GM10847 (cell line): ENCODE results near the gene PSMB3.

ENCODE experiments used
- POLR2A ChIP-seq: IDR thresholded peaks from 2 replicates; pipeline ENCODE4 v1.6.1; 2011; ENCODE audit not compliant: insufficient read length; ENCODE audit errors: extremely low read depth

The PSMB3 gene

DNA sequence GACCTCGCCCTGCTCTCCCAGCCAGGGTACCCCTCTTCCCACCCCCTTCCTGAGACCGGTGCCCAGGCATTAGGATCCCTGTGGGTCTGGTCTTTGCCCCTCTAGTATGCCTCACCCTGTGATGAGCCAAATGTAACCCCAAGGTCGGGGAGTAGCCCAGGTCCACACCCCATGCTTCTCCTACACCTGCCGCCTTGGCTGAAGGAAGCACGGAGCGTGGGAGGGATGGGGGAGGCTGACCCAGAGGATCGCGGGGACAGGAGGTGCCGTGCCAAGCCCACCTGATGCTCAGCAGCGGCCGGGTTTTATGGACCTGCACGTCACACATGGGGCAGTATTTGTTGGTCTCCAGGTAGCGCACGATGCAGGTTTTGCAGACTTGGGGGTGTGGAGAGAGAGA, 13.2 kb upstream of the PSMB3 start:
- no peak for TF ChIP-seq POLR2A

DNA sequence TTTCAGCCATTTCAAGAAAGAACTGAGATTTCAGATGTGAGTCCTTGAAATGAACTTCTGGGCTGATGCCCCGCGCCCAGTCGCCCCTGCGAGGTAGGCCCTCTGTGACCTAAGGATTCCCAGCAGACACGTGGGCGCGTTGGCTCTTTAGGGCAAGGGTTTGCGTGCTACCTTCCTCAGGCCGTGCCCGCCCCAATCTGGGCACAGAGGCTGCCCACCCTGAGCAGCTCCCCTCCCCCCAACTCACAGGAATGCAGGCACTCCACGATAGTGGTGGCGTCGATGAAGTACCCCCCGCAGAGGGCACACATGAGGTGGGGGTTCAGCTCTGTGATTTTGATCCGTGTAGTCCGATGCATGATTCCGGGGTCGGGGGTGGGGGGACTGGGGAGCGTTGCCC, 12.5 kb upstream of the PSMB3 start:
- no peak for TF ChIP-seq POLR2A

DNA sequence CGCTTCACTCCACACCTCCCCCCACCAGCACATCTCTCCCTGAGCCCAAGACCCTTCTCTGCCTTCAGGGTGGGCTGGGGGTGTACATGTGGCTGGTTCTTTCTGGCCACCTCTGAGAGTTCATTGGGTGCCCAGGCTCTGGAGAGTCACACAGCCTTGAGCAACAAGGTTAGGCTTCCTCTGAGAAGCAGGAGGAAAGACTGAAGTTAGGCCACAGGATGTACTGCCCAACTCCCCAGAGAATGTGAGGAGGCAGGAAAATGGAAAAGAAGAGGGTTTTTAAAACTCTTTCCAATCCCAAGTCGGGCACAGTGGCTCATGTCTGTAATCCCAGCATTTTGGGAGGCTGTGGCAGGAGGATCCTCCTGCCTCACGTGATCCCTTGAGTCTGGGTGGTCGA, 11.7 kb upstream of the PSMB3 start:
- no peak for TF ChIP-seq POLR2A

- no peak for TF ChIP-seq POLR2A
Observed at GRCh38 chr17:38741461-38741860, 11.1 kb upstream of the PSMB3 start.

DNA sequence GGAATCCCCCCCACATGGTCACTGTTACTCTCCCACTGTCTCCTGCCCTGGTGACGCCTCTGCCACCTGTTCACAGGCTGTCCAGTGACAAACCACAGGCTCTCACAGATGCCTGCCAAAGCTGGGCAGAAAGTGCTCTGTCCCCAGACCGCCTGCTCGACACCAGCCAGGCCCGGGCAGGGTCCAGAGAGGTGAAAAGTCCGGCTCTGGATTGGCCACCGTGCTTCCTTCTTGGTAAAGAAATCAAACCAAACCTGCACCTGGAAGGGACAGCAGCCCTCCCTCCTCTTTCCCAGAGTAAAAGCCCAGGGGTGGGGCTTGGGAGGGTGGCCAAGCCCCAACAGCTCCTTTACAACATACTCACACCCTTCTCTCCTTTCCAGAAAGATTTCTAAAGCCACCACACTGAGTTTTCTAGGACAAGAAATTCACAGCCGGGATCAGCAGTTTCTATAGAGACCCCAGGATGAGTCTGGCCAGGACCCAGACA, 10.6 kb upstream of the PSMB3 start:
- TF ChIP-seq POLR2A: no peak

DNA sequence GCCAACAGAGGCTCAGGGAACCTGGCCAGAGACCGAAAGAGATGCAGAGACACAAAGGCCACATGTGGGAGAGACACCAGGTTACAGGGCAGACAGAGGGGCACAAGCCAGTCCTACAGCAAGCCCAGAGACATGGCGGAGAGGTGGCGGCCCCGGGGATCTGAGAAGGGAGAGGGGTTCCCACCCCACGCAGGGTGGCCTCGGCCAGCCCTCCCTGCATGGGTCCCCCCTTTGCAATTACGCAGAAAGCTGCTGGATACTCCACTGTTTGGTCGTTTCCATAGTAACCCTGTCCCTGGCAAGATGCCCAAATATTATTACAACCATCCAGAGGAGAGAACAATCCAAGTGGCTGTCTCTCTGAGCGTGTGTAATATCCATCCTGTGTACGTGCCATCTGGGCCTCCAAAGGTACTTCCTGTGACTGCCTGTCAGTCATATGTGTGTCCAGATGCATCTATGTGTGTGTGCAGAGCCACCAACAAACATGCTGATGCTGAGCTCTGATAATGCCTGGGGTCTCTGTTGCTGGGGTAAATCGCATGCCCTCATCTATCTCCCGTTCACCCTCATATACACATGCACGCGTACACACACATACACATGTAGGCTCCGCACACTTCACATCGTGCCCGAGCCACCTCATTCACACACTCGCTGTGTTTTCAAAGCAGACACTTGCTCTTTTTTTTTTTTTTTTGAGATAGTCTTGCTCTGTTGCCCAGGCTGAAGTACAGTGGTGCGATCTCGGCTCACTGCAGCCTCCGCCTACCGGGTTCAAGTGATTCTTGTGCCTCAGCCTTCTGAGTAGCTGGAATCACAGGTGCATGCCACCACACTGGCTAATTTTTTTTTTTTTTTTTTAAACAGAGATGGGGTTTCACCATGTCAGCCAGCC, 9.9 kb upstream of the PSMB3 start:
- TF ChIP-seq POLR2A: no peak

GRCh38 chr17:38743556-38744171, 8.9 kb upstream of the PSMB3 start:
- no peak for TF ChIP-seq POLR2A

GRCh38 chr17:38745545-38745944, 7.0 kb upstream of the PSMB3 start:
- TF ChIP-seq POLR2A: no peak

- no peak for TF ChIP-seq POLR2A
Observed at GRCh38 chr17:38746004-38746848, 6.3 kb upstream of the PSMB3 start.

DNA sequence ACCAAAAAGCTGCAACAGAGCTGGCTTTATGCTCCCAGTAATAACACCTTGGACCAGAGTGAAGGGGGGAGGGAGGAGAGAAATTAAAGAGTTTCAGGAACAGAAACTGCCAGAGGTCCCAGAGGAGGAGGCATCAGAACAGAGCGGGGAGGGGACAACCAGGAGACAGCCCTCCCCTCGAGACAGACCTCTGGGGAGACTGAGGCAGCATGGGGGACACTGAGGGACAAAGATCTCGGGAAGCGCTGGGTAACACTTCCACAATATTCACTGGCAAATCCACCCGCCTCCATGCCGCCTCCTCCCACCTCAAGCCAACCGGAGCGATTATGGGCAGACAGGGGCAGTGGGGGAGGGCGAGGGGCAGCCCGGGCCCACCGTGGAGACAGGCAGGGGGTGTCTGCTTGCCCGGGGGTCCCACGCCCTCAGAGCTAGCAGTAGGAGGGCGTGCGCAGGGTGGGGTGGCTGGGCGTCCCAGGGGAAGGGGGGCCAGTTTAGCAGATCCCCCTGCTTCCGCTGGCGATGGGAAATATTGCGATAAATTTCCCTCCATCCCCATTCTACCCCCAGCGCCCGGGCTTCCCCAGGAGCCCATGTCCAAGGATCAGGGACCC, 5.6 kb upstream of the PSMB3 start:
- no peak for TF ChIP-seq POLR2A

DNA sequence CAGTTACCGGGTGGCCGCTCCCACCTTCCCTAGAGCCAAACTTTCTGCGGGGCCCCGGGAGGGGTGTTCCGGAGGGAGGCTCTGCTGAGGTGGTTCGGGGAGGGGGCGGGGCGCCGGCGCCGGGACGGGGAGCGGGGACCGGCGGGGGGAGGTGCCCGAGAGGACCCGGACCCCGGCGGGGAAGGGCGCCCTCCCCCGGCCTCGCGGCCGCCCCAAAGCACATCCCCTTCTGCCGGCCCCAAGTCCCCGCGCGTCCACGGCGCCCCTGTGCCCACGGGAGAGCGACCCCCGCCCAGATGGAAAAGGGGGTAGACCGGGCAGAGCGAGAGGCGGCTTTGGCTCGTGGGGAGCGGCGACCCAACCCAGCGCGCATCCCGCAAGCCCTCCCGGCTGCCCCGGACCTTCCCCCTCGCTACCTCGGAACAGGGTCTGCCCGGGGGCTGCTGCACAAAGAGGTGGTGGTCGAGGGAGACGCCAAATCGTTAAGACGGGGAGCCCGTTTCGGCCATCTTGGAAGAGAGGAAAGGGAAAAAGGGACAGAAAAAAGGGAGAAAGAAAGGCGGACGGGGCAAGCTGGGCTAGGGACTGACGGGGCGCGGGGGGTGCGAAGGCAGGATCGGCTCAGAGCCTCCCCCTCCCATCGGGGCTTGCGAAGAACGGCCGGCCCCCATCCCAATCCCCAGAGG, 4.9 kb upstream of the PSMB3 start:
- no peak for TF ChIP-seq POLR2A

- no peak for TF ChIP-seq POLR2A
Observed at GRCh38 chr17:38748149-38748891, 4.2 kb upstream of the PSMB3 start, which contains the start of gene PCGF2. PCGF2 (minus strand) TSS chr17:38748336; CDS start chr17:38740402, 7,934 bp downstream.

DNA sequence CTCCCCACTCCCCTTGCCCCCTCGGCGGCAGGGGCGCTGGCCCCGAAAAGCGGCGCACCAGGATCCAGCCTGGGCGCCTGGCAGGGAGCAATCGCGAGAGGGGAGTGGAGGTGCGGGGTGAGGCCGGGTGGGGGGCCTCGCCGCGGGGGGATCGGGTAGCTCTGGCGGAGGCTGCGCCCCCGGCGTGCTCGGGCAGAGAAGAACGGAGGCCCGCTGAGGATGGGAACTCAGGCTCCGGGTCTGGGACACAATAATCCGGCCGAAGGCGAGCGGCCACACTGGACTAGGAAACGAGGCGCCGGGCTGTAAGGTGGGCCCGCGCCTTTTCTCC, 3.7 kb upstream of the PSMB3 start:
- no peak for TF ChIP-seq POLR2A
